Neuronal stem cell (in vitro differentiated cells): ENCODE measurements around the gene ZNF728.
"Not testable (repeated sequence)": the region's sequence is repeated elsewhere in the genome, so short reads cannot be mapped to it uniquely, and the experiment has no call there.

Source experiments
- DNase-seq: peaks from one replicate; pipeline ENCODE4 v3.0.0-alpha.2; 2013; ENCODE audit warnings: low spot score
- H2AFZ ChIP-seq: one replicate; pipeline ENCODE4 v1.6.1; 2013; ENCODE audit warnings: mild to moderate bottlenecking, low read length, inconsistent platforms
- H2AK5ac ChIP-seq: 2 replicates; pipeline ENCODE4 v1.6.1; 2013; ENCODE audit warnings: low read depth, mild to moderate bottlenecking, inconsistent platforms, low read length, moderate library complexity, mixed read lengths
- H2BK120ac ChIP-seq: 2 replicates; pipeline ENCODE4 v1.6.1; 2013; ENCODE audit warnings: low read depth, mild to moderate bottlenecking, inconsistent platforms, low read length, moderate library complexity, mixed read lengths
- H2BK12ac ChIP-seq: one replicate; pipeline ENCODE4 v1.6.1; 2013; ENCODE audit warnings: low read length, inconsistent platforms
- H2BK15ac ChIP-seq: 2 replicates; pipeline ENCODE4 v1.6.1; 2013; ENCODE audit warnings: mild to moderate bottlenecking, low read length, inconsistent platforms, mixed read lengths
- H2BK5ac ChIP-seq: one replicate; pipeline ENCODE4 v1.6.1; 2013; ENCODE audit warnings: inconsistent platforms, mild to moderate bottlenecking, low read length, moderate library complexity
- H3K14ac ChIP-seq: one replicate; pipeline ENCODE4 v1.6.1; 2013; ENCODE audit warnings: low read length, inconsistent platforms
- H3K18ac ChIP-seq: 2 replicates; pipeline ENCODE4 v1.6.1; 2013; ENCODE audit warnings: low read length, inconsistent platforms
- H3K23ac ChIP-seq: 2 replicates; pipeline ENCODE4 v1.6.1; 2013; ENCODE audit warnings: low read depth, mild to moderate bottlenecking, mixed read lengths, low read length, inconsistent platforms; ENCODE audit not compliant: poor library complexity
- H3K27ac ChIP-seq: replicated peaks from 3 replicates; pipeline ENCODE4 v1.5.1; 2013; ENCODE audit warnings: low read length, inconsistent platforms
- H3K27me3 ChIP-seq, 3 experiments: 2 replicates each; pipeline ENCODE4 v1.6.1; 2013; ENCODE audit warnings: low read length in 3 of 3, mild to moderate bottlenecking in 2 of 3, inconsistent platforms in 1 of 3, low read depth in 1 of 3, mixed read lengths in 1 of 3, moderate library complexity in 1 of 3; ENCODE audit not compliant: control insufficient read depth in 3 of 3, insufficient read depth in 3 of 3
- H3K36me3 ChIP-seq, 2 donors: replicated peaks in 1 of 2; 2 replicates each; pipeline ENCODE4 v1.6.1; 2013; ENCODE audit warnings: low read length in 2 of 2; ENCODE audit not compliant: control insufficient read depth in 2 of 2, insufficient read depth in 2 of 2
- H3K4ac ChIP-seq: 2 replicates; pipeline ENCODE4 v1.6.1; 2013; ENCODE audit warnings: inconsistent platforms, mild to moderate bottlenecking, low read length, moderate library complexity
- H3K4me1 ChIP-seq, 2 donors: 1 replicate in 1 of 2; 2 replicates in 1 of 2; pipeline ENCODE4 v1.6.1; 2013; ENCODE audit warnings: low read length in 2 of 2, low read depth in 1 of 2; ENCODE audit not compliant: control insufficient read depth in 2 of 2, insufficient read depth in 1 of 2
- H3K4me2 ChIP-seq: one replicate; pipeline ENCODE4 v1.6.1; 2013; ENCODE audit warnings: mild to moderate bottlenecking, low read length, inconsistent platforms; ENCODE audit not compliant: insufficient read depth, poor library complexity, severe bottlenecking
- H3K4me3 ChIP-seq, 2 donors: 2 replicates each; pipeline ENCODE4 v1.5.1; 2013; ENCODE audit warnings: low read length in 2 of 2, mild to moderate bottlenecking in 2 of 2, inconsistent platforms in 1 of 2, moderate library complexity in 1 of 2
- H3K79me1 ChIP-seq: one replicate; pipeline ENCODE4 v1.6.1; 2013; ENCODE audit warnings: low read depth, mild to moderate bottlenecking, inconsistent platforms, low read length, moderate library complexity
- H3K9ac ChIP-seq: one replicate; pipeline ENCODE4 v1.6.1; 2013; ENCODE audit warnings: mild to moderate bottlenecking, low read depth, low read length, inconsistent platforms; ENCODE audit not compliant: poor library complexity
- H3K9me3 ChIP-seq, 2 donors: replicated peaks in 1 of 2; 2 replicates each; pipeline versions ENCODE3 to v1.6.1; 2013; ENCODE audit warnings: low read length in 2 of 2, mild to moderate bottlenecking in 2 of 2, inconsistent platforms in 1 of 2, low read depth in 1 of 2, mixed read lengths in 1 of 2, moderate library complexity in 1 of 2; ENCODE audit not compliant: control insufficient read depth in 2 of 2, insufficient read depth in 1 of 2
- H4K8ac ChIP-seq: one replicate; pipeline ENCODE4 v1.6.1; 2013; ENCODE audit warnings: low read depth, mild to moderate bottlenecking, inconsistent platforms, low read length, moderate library complexity
- H4K91ac ChIP-seq: one replicate; pipeline ENCODE4 v1.6.1; 2013; ENCODE audit warnings: low read length, low read depth, mild to moderate bottlenecking, inconsistent platforms; ENCODE audit not compliant: poor library complexity
- WGBS, 2 donors: extraction: QIAGEN DNeasy Blood & Tissue Kit; methylation state at CpG; one replicate each; pipeline ENCODE4 v1.1.7; 2013; ENCODE audit warnings: missing lambda C conversion rate in 2 of 2, mixed read lengths in 1 of 2; ENCODE audit not compliant: insufficient read length in 2 of 2, insufficient replicate concordance in 1 of 2; ENCODE audit errors: extremely low coverage in 2 of 2; 5-methylcytosine and 5-hydroxymethylcytosine counted together

The ZNF728 gene

GRCh38 chr19:23033721-23034120, 30.7 kb upstream of the ZNF728 start:
- no peak overlapping the region for H2BK15ac ChIP-seq
- H2AK5ac ChIP-seq, result no peak overlapping the region
- no peak overlapping the region for H3K23ac ChIP-seq
- H3K9me3 ChIP-seq, result peaks cover 0 to 9% of the 10 kb centered on the region in 2 donors
- H4K8ac ChIP-seq, result no peak overlapping the region
- no peak overlapping the region for H3K27ac ChIP-seq
- H4K91ac ChIP-seq, result no peak overlapping the region
- no peak overlapping the region for H3K4me2 ChIP-seq
- no peak overlapping the region for H3K9ac ChIP-seq
- no peak overlapping the region for H2BK5ac ChIP-seq
- no peaks in the 10 kb centered on the region for H3K27me3 ChIP-seq
- no peak overlapping the region for H3K4ac ChIP-seq
- no peak for DNase-seq
- H3K14ac ChIP-seq, result peak overlapping the region; percentile 71
- H3K4me3 ChIP-seq, result no peak overlapping the region
- H3K36me3 ChIP-seq, result no peaks in the 10 kb centered on the region
- no peaks in the 10 kb centered on the region for H3K4me1 ChIP-seq
- H3K18ac ChIP-seq, result no peak overlapping the region
- no peaks in the 10 kb centered on the region for H3K79me1 ChIP-seq
- WGBS, 2 donors, result no CpG with 5 or more reads among the region's 2 CpGs
- no peak overlapping the region for H2AFZ ChIP-seq
- H2BK120ac ChIP-seq, result no peak overlapping the region
- no peak overlapping the region for H2BK12ac ChIP-seq

- no peak overlapping the region for H2AFZ ChIP-seq
- no peak overlapping the region for H3K27ac ChIP-seq
- H3K79me1 ChIP-seq, result no peaks in the 10 kb centered on the region
- H3K9ac ChIP-seq, result no peak overlapping the region
- H2BK12ac ChIP-seq, result no peak overlapping the region
- no peak overlapping the region for H3K4me2 ChIP-seq
- H3K27me3 ChIP-seq, result no peaks in the 10 kb centered on the region
- DNase-seq, result no peak
- H3K4me1 ChIP-seq, result no peaks in the 10 kb centered on the region
- no peak overlapping the region for H3K14ac ChIP-seq
- H4K91ac ChIP-seq, result no peak overlapping the region
- H2BK15ac ChIP-seq, result no peak overlapping the region
- H2AK5ac ChIP-seq, result no peak overlapping the region
- no peak overlapping the region for H3K4ac ChIP-seq
- H2BK120ac ChIP-seq, result no peak overlapping the region
- no peak overlapping the region for H4K8ac ChIP-seq
- no peaks in the 10 kb centered on the region for H3K36me3 ChIP-seq
- no peak overlapping the region for H3K23ac ChIP-seq
- peaks cover 0 to 12% of the 10 kb centered on the region in 2 donors for H3K9me3 ChIP-seq
- no peak overlapping the region for H2BK5ac ChIP-seq
- H3K4me3 ChIP-seq, result no peak overlapping the region
- no peak overlapping the region for H3K18ac ChIP-seq
Measured at GRCh38 chr19:23015660-23016059, 12.7 kb upstream of the ZNF728 start.

GRCh38 chr19:22994957-22995356, 8.0 kb downstream of the ZNF728 start:
- H3K23ac ChIP-seq, H3K27ac ChIP-seq, H3K4me3 ChIP-seq, H2AK5ac ChIP-seq, H4K8ac ChIP-seq, H3K14ac ChIP-seq, H3K27me3 ChIP-seq, H3K4me2 ChIP-seq, H2BK15ac ChIP-seq, H3K79me1 ChIP-seq, H3K36me3 ChIP-seq, H4K91ac ChIP-seq, H2BK12ac ChIP-seq, H2BK5ac ChIP-seq, H3K9ac ChIP-seq, H3K18ac ChIP-seq, H3K4me1 ChIP-seq, H2BK120ac ChIP-seq, H3K4ac ChIP-seq, DNase-seq, H2AFZ ChIP-seq, H3K9me3 ChIP-seq: not testable (repeated sequence)
- WGBS, 2 donors, result no CpG with 5 or more reads among the region's 1 CpG

- Histone ChIP-seq H3K27me3 (no peaks in the 10 kb centered on the region), H3K23ac (no peak overlapping the region), H4K91ac (no peak overlapping the region), H3K27ac (no peak overlapping the region), H2BK5ac (no peak overlapping the region), H3K4me1 (no peaks in the 10 kb centered on the region), H2BK15ac (no peak overlapping the region), H3K9ac (no peak overlapping the region), H3K4ac (no peak overlapping the region), H3K9me3 (peaks cover 2 to 22% of the 10 kb centered on the region in 2 donors), H4K8ac (no peak overlapping the region), H3K79me1 (no peaks in the 10 kb centered on the region), H3K18ac (no peak overlapping the region), H3K14ac (no peak overlapping the region), H2BK12ac (no peak overlapping the region), H2AFZ (no peak overlapping the region), H3K4me3 (no peak overlapping the region), H2AK5ac (no peak overlapping the region), H2BK120ac (no peak overlapping the region), H3K36me3 (no peaks in the 10 kb centered on the region), H3K4me2 (no peak overlapping the region)
- WGBS, 2 donors, result no CpG with 5 or more reads among the region's 2 CpGs
- no peak for DNase-seq
Measured at GRCh38 chr19:22976248-22976647, 26.7 kb downstream of the ZNF728 start.
